Esophagus squamous epithelium (tissue), 4 donors: ENCODE measurements around the gene RFTN1.

Experiments
- POLR2A ChIP-seq, 4 donors: fragments of 450-650 bp; IDR thresholded peaks; one replicate each; pipeline ENCODE4 v1.6.1; 2017; ENCODE audit warnings: antibody characterized with exemption in 4 of 4, mild to moderate bottlenecking in 4 of 4, moderate library complexity in 3 of 4
- TF ChIP-seq, protein P1 (sequence below), 6 experiments: fragments of 450-650 bp in 4 of 6; fragments of 200-600 bp in 2 of 6; sonication (generic) in 2 of 6; IDR thresholded peaks; one replicate each; pipeline ENCODE4 v1.5.1; 2016 to 2019; ENCODE audit warnings: antibody characterized with exemption in 6 of 6, mild to moderate bottlenecking in 4 of 6, moderate library complexity in 4 of 6

DNA sequence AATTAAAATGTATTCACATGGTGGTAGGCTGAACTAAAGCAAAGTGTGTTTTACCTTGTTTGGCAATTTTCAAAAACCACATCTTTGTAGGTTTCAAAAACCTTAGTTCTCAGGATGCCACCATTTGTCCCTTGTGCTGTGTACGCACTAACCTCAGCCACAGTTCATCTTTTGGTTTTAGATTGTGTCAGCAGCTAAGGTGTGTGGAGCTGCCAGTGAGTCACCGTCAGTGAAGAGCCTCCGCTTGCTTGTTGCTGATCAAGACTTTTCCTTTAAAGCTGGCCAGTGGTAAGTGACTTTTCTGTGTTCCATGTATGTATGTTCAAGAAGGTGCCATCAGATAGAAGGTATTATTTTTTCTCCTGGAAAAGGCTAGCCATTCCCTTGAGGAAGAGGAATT is 227.3 kb downstream of the RFTN1 start:
- peak in 2 of 4 donors; percentile 24 to 51 for TF ChIP-seq POLR2A (IDR thresholded peaks at IDR 0.05)
- TF ChIP-seq, protein P1, sequence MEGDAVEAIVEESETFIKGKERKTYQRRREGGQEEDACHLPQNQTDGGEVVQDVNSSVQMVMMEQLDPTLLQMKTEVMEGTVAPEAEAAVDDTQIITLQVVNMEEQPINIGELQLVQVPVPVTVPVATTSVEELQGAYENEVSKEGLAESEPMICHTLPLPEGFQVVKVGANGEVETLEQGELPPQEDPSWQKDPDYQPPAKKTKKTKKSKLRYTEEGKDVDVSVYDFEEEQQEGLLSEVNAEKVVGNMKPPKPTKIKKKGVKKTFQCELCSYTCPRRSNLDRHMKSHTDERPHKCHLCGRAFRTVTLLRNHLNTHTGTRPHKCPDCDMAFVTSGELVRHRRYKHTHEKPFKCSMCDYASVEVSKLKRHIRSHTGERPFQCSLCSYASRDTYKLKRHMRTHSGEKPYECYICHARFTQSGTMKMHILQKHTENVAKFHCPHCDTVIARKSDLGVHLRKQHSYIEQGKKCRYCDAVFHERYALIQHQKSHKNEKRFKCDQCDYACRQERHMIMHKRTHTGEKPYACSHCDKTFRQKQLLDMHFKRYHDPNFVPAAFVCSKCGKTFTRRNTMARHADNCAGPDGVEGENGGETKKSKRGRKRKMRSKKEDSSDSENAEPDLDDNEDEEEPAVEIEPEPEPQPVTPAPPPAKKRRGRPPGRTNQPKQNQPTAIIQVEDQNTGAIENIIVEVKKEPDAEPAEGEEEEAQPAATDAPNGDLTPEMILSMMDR (IDR thresholded peaks at IDR 0.05), result no peak
